IMR-90 (cell line): ENCODE results near the gene PLCD1. TPM values are rescaled to one million over a fixed set of nuclear protein-coding genes. Genes with fewer than 3 reads are reported as not detected.

Source experiments
- ATAC-seq: fragments of 200-7000 bp; cut with Tn5 transposase; 2 replicates; pipeline ENCODE4 v1.9.1; 2020; ENCODE audit warnings: low read depth, mild to moderate bottlenecking, moderate library complexity
- BruUV-seq: library from RNA; stranded (reverse); fragments of 400-500 nt; replicated peaks from 2 replicates; lab custom pipeline; 2021; lab: Mats Ljungman, UMichigan
- CTCF ChIA-PET: fragments of 300-600 bp; formaldehyde crosslinking; extraction: SDS; loops from one replicate; lab custom pipeline; 2021; ENCODE audit warnings: antibody characterized with exemption; lab: Yijun Ruan, JAX
- POLR2A ChIA-PET: fragments of 300-600 bp; sonication (Branson Sonifier 250); formaldehyde crosslinking; loops from one replicate; lab custom pipeline; 2022; ENCODE audit warnings: antibody characterized with exemption; ENCODE audit not compliant: unreplicated experiment; lab: Charles Lee
- DNase-seq: peaks from one replicate; pipeline ENCODE4 v3.0.0; 2013
- H2AFZ ChIP-seq: replicated peaks from 2 replicates; pipeline ENCODE3; 2013; ENCODE audit warnings: low read length, mild to moderate bottlenecking; ENCODE audit not compliant: poor library complexity
- H2AK5ac ChIP-seq: 2 replicates; pipeline ENCODE4 v1.6.1; 2013; ENCODE audit warnings: low read depth, low read length, inconsistent platforms
- H2AK9ac ChIP-seq: replicated peaks from 2 replicates; pipeline ENCODE3; 2013; ENCODE audit warnings: mild to moderate bottlenecking, low read depth, low read length, moderate library complexity; ENCODE audit not compliant: poor library complexity
- H2BK120ac ChIP-seq: 2 replicates; pipeline ENCODE4 v1.6.1; 2013; ENCODE audit warnings: low read depth, low read length, inconsistent platforms
- H2BK15ac ChIP-seq: 3 replicates; pipeline ENCODE4 v1.6.1; 2013; ENCODE audit warnings: low read depth, low read length, inconsistent platforms
- H2BK20ac ChIP-seq: 2 replicates; pipeline ENCODE4 v1.6.1; 2013; ENCODE audit warnings: low read depth, mild to moderate bottlenecking, inconsistent platforms, low read length, moderate library complexity
- H2BK5ac ChIP-seq: 2 replicates; pipeline ENCODE4 v1.6.1; 2013; ENCODE audit warnings: mild to moderate bottlenecking, low read depth, low read length, inconsistent platforms; ENCODE audit not compliant: poor library complexity, severe bottlenecking
- H3K14ac ChIP-seq: replicated peaks from 2 replicates; pipeline ENCODE4 v1.6.1; 2013; ENCODE audit warnings: low read depth, low read length, inconsistent platforms
- H3K18ac ChIP-seq: 2 replicates; pipeline ENCODE4 v1.6.1; 2013; ENCODE audit warnings: low read depth, low read length, control low read depth
- H3K23ac ChIP-seq: 2 replicates; pipeline ENCODE4 v1.6.1; 2013; ENCODE audit warnings: low read depth, low read length, inconsistent platforms
- H3K27ac ChIP-seq: 2 replicates; pipeline ENCODE4 v1.5.1; 2013; ENCODE audit warnings: mild to moderate bottlenecking, control low read depth, low read length; ENCODE audit not compliant: insufficient read depth
- H3K27me3 ChIP-seq: 2 replicates; pipeline ENCODE4 v1.6.1; 2013; ENCODE audit warnings: low read length; ENCODE audit not compliant: control insufficient read depth, insufficient read depth
- H3K36me3 ChIP-seq: 2 replicates; pipeline ENCODE4 v1.6.1; 2013; ENCODE audit warnings: low read length, mixed read lengths; ENCODE audit not compliant: control insufficient read depth, insufficient read depth
- H3K4ac ChIP-seq: 2 replicates; pipeline ENCODE4 v1.6.1; 2013; ENCODE audit warnings: low read depth, low read length, inconsistent platforms
- H3K4me1 ChIP-seq: 2 replicates; pipeline ENCODE4 v1.6.1; 2013; ENCODE audit warnings: low read length, mixed read lengths; ENCODE audit not compliant: control insufficient read depth, insufficient read depth
- H3K4me2 ChIP-seq: 2 replicates; pipeline ENCODE4 v1.6.1; 2013; ENCODE audit warnings: low read depth, mild to moderate bottlenecking, control low read depth, low read length, moderate library complexity
- H3K4me3 ChIP-seq: 2 replicates; pipeline ENCODE4 v1.5.1; 2013; ENCODE audit warnings: low read depth, mild to moderate bottlenecking, control low read depth, low read length, moderate library complexity; ENCODE audit not compliant: insufficient read depth
- H3K56ac ChIP-seq: 2 replicates; pipeline ENCODE4 v1.6.1; 2013; ENCODE audit warnings: low read length, inconsistent platforms; ENCODE audit not compliant: insufficient read depth; ENCODE audit errors: extremely low read depth
- H3K79me1 ChIP-seq, 2 experiments: 2 replicates each; pipeline ENCODE4 v1.6.1; 2013; ENCODE audit warnings: low read length in 2 of 2, inconsistent platforms in 1 of 2, low read depth in 1 of 2
- H3K9ac ChIP-seq: 2 replicates; pipeline ENCODE4 v1.6.1; 2013; ENCODE audit warnings: low read depth, low read length, control low read depth
- H3K9me1 ChIP-seq: 2 replicates; pipeline ENCODE4 v1.6.1; 2013; ENCODE audit warnings: low read length, inconsistent platforms; ENCODE audit not compliant: insufficient read depth
- H3K9me3 ChIP-seq: 2 replicates; pipeline ENCODE4 v1.6.1; 2013; ENCODE audit warnings: low read length; ENCODE audit not compliant: control insufficient read depth, insufficient read depth
- H4K20me1 ChIP-seq: 2 replicates; pipeline ENCODE4 v1.6.1; 2013; ENCODE audit warnings: low read length, inconsistent platforms; ENCODE audit not compliant: insufficient read depth
- H4K5ac ChIP-seq: 2 replicates; pipeline ENCODE4 v1.6.1; 2013; ENCODE audit warnings: mild to moderate bottlenecking, low read depth, low read length, control low read depth
- H4K8ac ChIP-seq, 2 experiments: 2 replicates each; pipeline ENCODE4 v1.6.1; 2013; ENCODE audit warnings: low read depth in 2 of 2, low read length in 2 of 2, control low read depth in 1 of 2, inconsistent platforms in 1 of 2
- H4K91ac ChIP-seq: 2 replicates; pipeline ENCODE4 v1.6.1; 2013; ENCODE audit warnings: low read depth, low read length, inconsistent platforms; ENCODE audit not compliant: insufficient read depth
- BHLHE40 ChIP-seq: fragments of 150-350 bp; IDR thresholded peaks from 2 replicates; pipeline ENCODE4 v1.6.1; 2016; ENCODE audit warnings: mild to moderate bottlenecking, low read depth, low read length
- CEBPB ChIP-seq: IDR thresholded peaks from 2 replicates; pipeline ENCODE4 v1.6.1; 2012; ENCODE audit warnings: low read depth, low read length, improper control_type of control experiment
- CHD1 ChIP-seq: IDR thresholded peaks from 2 replicates; pipeline ENCODE4 v1.6.1; 2012; ENCODE audit warnings: low read depth, low read length, improper control_type of control experiment
- FOS ChIP-seq: fragments of 150-350 bp; IDR thresholded peaks from 2 replicates; pipeline ENCODE4 v1.6.1; 2016; ENCODE audit warnings: low read depth, low read length
- MAFK ChIP-seq: IDR thresholded peaks from 2 replicates; pipeline ENCODE4 v1.6.1; 2012; ENCODE audit warnings: low read depth, low read length, improper control_type of control experiment
- MAZ ChIP-seq: IDR thresholded peaks from 2 replicates; pipeline ENCODE4 v1.6.1; 2012; ENCODE audit warnings: low read depth, mild to moderate bottlenecking, low read length, improper control_type of control experiment, moderate library complexity, borderline replicate concordance
- NFE2L2 ChIP-seq: fragments of 150-350 bp; IDR thresholded peaks from 2 replicates; pipeline ENCODE4 v1.6.1; 2016; ENCODE audit warnings: low read depth, mild to moderate bottlenecking, low read length
- POLR2A ChIP-seq: IDR thresholded peaks from 2 replicates; pipeline ENCODE4 v1.6.1; 2012; ENCODE audit warnings: mild to moderate bottlenecking, low read depth, low read length
- RAD21 ChIP-seq: IDR thresholded peaks from 2 replicates; pipeline ENCODE4 v1.6.1; 2012; ENCODE audit warnings: low read length, improper control_type of control experiment
- RCOR1 ChIP-seq: IDR thresholded peaks from 2 replicates; pipeline ENCODE4 v1.6.1; 2012; ENCODE audit warnings: mild to moderate bottlenecking, low read length, improper control_type of control experiment; ENCODE audit not compliant: insufficient replicate concordance
- RFX5 ChIP-seq: IDR thresholded peaks from 2 replicates; pipeline ENCODE4 v1.8.0; 2012; ENCODE audit warnings: low read depth, mild to moderate bottlenecking, low read length, moderate library complexity
- SMC3 ChIP-seq: fragments of 150-350 bp; IDR thresholded peaks from 2 replicates; pipeline ENCODE4 v1.6.1; 2016; ENCODE audit warnings: low read depth, mild to moderate bottlenecking, antibody characterized with exemption, low read length, moderate library complexity
- WGBS, 2 experiments: methylation state at CpG; one replicate each; pipeline versions ENCODE4 v1.1.5 to v1.1.7; 2013; ENCODE audit warnings: missing lambda C conversion rate in 2 of 2; ENCODE audit not compliant: insufficient read length in 1 of 2; ENCODE audit errors: extremely low coverage in 2 of 2; 5-methylcytosine and 5-hydroxymethylcytosine counted together
- dilution Hi-C: fragments of 300-500 bp; cut with HindIII; formaldehyde crosslinking; loops from one replicate; pipeline ENCODE4 v1.14.3; 2018; ENCODE audit warnings: low sequenced_read_pairs; ENCODE audit not compliant: unreplicated experiment
- in situ Hi-C: fragments of 300-500 bp; cut with MboI; formaldehyde crosslinking; loops from 3 replicates; pipeline ENCODE4 v1.14.3; 2019; ENCODE audit warnings: low sequenced_read_pairs, inconsistent platforms, mixed read lengths
- intact Hi-C: fragments of 100-400 bp; cut with micrococcal nuclease; formaldehyde crosslinking; loops from 2 replicates; pipeline ENCODE4 v1.10.0; 2022
- polyA plus RNA-seq, 3 experiments: library from polyadenylated mRNA; depleted of rRNA; stranded (reverse); fragments of >200 nt; gene quantifications; 2 replicates each; pipeline ENCODE4 v1.2.3, GENCODE V29; 2012; ENCODE audit warnings: low replicate concordance in 1 of 3
- total RNA-seq: library from RNA; depleted of rRNA; stranded (reverse); fragments of >200 nt; gene quantifications from 2 replicates; pipeline ENCODE4 v1.2.3, GENCODE V29; 2012
- TF ChIP-seq, protein P1 (sequence below): conservative IDR thresholded peaks from 2 replicates; pipeline ENCODE4 v1.5.1; 2012; ENCODE audit warnings: mild to moderate bottlenecking, low read depth, low read length, improper control_type of control experiment
- TF ChIP-seq, protein P2 (sequence below): fragments of 150-350 bp; IDR thresholded peaks from 2 replicates; pipeline ENCODE4 v1.6.1; 2016; ENCODE audit warnings: low read depth, mild to moderate bottlenecking, low read length, moderate library complexity, borderline replicate concordance
- TF ChIP-seq, protein P3 (sequence below): fragments of 150-350 bp; IDR thresholded peaks from 2 replicates; pipeline ENCODE4 v1.6.1; 2017; ENCODE audit warnings: mild to moderate bottlenecking, antibody characterized with exemption, low read length, low read depth

Gene PLCD1
- total and polyA plus RNA-seq, 2 of the 4 experiments (the other 2 are of a cell fraction) = 14.9 to 16.3 TPM

DNA sequence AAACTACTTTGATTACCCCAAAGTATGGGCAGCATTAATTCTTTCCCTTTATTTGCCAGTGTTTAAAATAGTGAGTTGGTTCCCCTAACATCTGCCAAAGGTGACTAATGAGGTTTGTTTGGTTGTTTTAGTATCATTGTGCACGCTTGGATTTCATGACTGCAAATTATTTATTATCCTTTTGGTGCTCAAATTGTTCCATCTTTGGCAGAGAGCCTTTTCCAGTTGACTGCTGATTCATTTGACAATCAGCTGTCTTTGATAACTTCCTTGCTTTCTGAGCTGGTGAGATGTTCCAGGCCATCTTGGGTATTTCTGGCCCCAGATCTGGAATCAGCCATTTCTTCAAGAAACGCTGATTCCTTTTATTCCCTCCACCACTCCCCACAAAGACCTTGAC, 18.5 kb upstream of the PLCD1 start:
- TF ChIP-seq RFX5 (no peak), FOS (no peak), POLR2A (no peak), RCOR1 (no peak), BHLHE40 (no peak), SMC3 (no peak), RAD21 (no peak), CEBPB (no peak), NFE2L2 (no peak), CHD1 (no peak), MAFK (no peak), MAZ (no peak)
- TF ChIP-seq, protein P1, sequence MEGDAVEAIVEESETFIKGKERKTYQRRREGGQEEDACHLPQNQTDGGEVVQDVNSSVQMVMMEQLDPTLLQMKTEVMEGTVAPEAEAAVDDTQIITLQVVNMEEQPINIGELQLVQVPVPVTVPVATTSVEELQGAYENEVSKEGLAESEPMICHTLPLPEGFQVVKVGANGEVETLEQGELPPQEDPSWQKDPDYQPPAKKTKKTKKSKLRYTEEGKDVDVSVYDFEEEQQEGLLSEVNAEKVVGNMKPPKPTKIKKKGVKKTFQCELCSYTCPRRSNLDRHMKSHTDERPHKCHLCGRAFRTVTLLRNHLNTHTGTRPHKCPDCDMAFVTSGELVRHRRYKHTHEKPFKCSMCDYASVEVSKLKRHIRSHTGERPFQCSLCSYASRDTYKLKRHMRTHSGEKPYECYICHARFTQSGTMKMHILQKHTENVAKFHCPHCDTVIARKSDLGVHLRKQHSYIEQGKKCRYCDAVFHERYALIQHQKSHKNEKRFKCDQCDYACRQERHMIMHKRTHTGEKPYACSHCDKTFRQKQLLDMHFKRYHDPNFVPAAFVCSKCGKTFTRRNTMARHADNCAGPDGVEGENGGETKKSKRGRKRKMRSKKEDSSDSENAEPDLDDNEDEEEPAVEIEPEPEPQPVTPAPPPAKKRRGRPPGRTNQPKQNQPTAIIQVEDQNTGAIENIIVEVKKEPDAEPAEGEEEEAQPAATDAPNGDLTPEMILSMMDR = no peak
- TF ChIP-seq, protein P2, sequence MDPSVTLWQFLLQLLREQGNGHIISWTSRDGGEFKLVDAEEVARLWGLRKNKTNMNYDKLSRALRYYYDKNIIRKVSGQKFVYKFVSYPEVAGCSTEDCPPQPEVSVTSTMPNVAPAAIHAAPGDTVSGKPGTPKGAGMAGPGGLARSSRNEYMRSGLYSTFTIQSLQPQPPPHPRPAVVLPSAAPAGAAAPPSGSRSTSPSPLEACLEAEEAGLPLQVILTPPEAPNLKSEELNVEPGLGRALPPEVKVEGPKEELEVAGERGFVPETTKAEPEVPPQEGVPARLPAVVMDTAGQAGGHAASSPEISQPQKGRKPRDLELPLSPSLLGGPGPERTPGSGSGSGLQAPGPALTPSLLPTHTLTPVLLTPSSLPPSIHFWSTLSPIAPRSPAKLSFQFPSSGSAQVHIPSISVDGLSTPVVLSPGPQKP = no peak
- TF ChIP-seq, protein P3, sequence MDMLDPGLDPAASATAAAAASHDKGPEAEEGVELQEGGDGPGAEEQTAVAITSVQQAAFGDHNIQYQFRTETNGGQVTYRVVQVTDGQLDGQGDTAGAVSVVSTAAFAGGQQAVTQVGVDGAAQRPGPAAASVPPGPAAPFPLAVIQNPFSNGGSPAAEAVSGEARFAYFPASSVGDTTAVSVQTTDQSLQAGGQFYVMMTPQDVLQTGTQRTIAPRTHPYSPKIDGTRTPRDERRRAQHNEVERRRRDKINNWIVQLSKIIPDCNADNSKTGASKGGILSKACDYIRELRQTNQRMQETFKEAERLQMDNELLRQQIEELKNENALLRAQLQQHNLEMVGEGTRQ = no peak
- dilution Hi-C loops = no loop called here

More for the DNA sequence above, 18.5 kb upstream of the PLCD1 start:
- ChIA-PET CTCF (no interaction called here), POLR2A (no interaction called here)
- Histone ChIP-seq H3K9ac (no peak overlapping the region), H3K4me3 (no peak overlapping the region), H3K36me3 (no peaks in the 10 kb centered on the region), H3K18ac (no peak overlapping the region), H3K27ac (no peak overlapping the region), H4K8ac (no peak overlapping the region), H3K9me3 (no peaks in the 10 kb centered on the region), H3K23ac (no peak overlapping the region), H4K91ac (no peak overlapping the region), H4K20me1 (no peaks in the 10 kb centered on the region), H2BK15ac (no peak overlapping the region), H2AK5ac (no peak overlapping the region), H3K4ac (no peak overlapping the region), H3K9me1 (no peaks in the 10 kb centered on the region), H3K79me1 (no peaks in the 10 kb centered on the region), H3K4me2 (no peak overlapping the region), H3K4me1 (no peaks in the 10 kb centered on the region), H3K56ac (no peak overlapping the region), H2BK120ac (no peak overlapping the region), H3K14ac (no peak overlapping the region), H4K5ac (no peak overlapping the region), H2BK20ac (no peak overlapping the region), H2AK9ac (no peak overlapping the region), H3K27me3 (peaks cover 15% of the 10 kb centered on the region), H2BK5ac (no peak overlapping the region), H2AFZ (no peak overlapping the region)
- ATAC-seq = no peak
- in situ Hi-C loops (no loop called here), intact Hi-C loops (no loop called here)
- no peak for DNase-seq
- BruUV-seq = no TSS peak
- WGBS, 2 experiments = no CpG with 5 or more reads among the region's 2 CpGs
